Forelimb muscle (tissue), 1 donor: ENCODE measurements around the gene DENND4A. TPM values are rescaled to one million over a fixed set of nuclear protein-coding genes. Genes with fewer than 3 reads are reported as not detected.
"Not testable (repeated sequence)": the region's sequence is repeated elsewhere in the genome, so short reads cannot be mapped to it uniquely, and the experiment has no call there.

Experiments used
- DNase-seq: peaks from one replicate; pipeline ENCODE4 v3.0.0-alpha.2; 2013; ENCODE audit warnings: low read depth
- polyA plus RNA-seq: library from polyadenylated mRNA; unstranded; fragments of 120-200 nt; gene quantifications from one replicate; pipeline ENCODE4 v1.2.1, GENCODE V29; 2013; ENCODE audit not compliant: insufficient read length

DENND4A gene
- polyA plus RNA-seq, 1 donor: 12.1 TPM

- peak; percentile 39 for DNase-seq
Measured at GRCh38 chr15:65818927-65819562, 27.0 kb upstream of the DENND4A start.

DNA sequence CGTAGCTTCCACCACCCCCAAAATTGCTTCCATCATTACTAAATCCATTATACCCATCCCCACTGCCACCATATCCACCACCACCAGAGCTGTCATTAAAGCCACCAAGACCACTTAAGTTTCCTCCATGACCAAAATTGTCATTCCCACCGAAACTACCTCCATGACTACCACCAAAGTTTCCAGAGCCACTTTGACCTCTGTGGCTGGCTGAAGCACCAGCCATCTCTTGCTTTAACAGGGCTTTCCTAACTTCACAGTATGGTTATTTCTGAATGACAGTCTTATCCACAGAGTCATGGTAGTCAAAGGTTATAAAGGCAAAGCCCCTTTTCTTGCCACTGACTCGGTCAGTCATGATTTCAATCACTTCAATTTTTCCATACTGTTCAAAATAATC, 24.3 kb upstream of the DENND4A start:
- DNase-seq: no peak

GRCh38 chr15:65816008-65816407, 23.9 kb upstream of the DENND4A start:
- not testable (repeated sequence) for DNase-seq

DNA sequence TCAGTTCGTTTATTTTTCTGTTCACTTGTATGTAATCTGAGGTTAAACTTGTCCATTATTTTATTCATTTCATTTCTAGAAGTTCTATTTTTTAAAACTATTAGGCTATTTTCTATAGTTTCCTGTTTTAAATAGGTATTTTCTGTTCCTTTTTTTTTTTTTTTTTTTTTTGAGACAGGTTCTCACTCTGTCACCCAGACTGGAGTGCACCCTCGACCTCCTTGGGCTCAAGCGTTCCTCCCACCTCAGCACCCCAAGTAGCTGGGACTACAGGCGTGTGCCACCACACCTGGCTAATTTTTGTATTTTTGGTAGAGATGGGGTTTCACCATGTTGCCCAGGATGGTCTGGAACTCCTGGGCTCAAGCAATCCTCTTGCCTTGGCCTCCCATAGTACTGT, 22.2 kb upstream of the DENND4A start:
- not testable (repeated sequence) for DNase-seq

- DNase-seq: no peak
Measured at GRCh38 chr15:65812916-65813315, 20.8 kb upstream of the DENND4A start.

GRCh38 chr15:65812467-65812866, 20.4 kb upstream of the DENND4A start:
- DNase-seq: no peak

DNA sequence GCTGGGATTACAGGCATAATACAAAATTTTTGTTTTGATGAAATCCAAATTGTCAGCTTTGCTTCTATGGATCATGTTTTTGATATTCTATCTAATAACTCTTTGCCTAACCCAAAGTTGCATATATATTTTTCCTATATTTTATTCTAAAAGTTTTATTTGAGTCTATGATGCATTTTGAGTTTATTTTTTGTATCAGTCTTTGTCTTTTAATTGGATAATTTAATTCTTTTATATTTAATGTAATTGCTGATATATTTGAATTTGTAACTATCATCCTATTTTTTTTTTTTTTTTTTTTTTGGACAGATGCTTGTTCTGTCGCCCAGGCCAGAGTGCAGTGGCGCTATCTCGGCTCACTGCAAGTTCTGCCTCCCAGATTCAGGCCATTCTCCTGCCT, 19.7 kb upstream of the DENND4A start:
- DNase-seq: no peak

- DNase-seq: not testable (repeated sequence)
Measured at GRCh38 chr15:65811011-65811733, 19.1 kb upstream of the DENND4A start.

GRCh38 chr15:65806397-65806796, 14.3 kb upstream of the DENND4A start:
- no peak for DNase-seq

- DNase-seq: no peak
Measured at GRCh38 chr15:65805019-65805745, 13.1 kb upstream of the DENND4A start.

- DNase-seq: no peak
Measured at GRCh38 chr15:65804252-65804931, 12.3 kb upstream of the DENND4A start.

GRCh38 chr15:65801229-65801805, 9.2 kb upstream of the DENND4A start:
- no peak for DNase-seq

- no peak for DNase-seq
Measured at GRCh38 chr15:65796610-65797078, 4.6 kb upstream of the DENND4A start.

DNA sequence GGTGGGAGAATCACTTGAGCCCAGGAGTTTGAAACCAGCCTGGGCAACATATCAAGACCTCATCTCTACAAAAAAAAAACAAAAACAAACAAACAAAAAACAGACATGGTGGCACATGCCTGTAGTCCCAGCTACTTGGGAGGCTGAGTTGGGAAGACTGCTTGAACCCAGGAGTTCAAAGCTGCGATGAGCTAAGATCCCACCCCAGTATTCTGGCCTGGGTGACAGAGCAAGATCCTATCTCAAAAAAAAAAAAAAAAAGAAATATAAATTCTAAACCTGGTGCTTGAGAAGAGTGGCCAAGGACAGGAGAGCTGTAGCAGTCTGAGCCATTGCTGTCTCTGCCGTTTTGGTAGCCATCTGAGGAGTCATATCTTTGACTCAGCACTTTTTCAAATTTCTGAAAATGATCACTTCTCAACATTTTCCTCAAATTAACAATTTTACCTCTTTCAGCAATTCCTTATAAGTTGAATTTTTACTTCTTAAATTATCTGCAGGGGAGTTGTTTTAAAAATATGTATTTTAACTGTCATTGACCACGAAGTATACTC, 3.6 kb upstream of the DENND4A start:
- no peak for DNase-seq

DNA sequence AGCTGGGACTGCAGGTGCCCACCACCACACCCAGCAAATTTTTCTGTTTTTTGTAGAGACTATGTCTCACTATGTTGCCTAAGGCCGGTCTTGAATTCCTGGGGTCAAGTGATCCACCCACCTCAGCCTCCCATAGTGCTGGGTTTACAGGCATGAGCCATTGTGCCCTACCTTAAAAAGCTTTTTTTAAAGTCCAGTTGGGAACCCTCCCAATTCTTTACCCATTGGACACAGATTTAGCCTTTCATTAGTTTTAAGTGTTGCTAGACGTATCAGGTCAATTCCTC, 1.7 kb upstream of the DENND4A start:
- DNase-seq: no peak

DNA sequence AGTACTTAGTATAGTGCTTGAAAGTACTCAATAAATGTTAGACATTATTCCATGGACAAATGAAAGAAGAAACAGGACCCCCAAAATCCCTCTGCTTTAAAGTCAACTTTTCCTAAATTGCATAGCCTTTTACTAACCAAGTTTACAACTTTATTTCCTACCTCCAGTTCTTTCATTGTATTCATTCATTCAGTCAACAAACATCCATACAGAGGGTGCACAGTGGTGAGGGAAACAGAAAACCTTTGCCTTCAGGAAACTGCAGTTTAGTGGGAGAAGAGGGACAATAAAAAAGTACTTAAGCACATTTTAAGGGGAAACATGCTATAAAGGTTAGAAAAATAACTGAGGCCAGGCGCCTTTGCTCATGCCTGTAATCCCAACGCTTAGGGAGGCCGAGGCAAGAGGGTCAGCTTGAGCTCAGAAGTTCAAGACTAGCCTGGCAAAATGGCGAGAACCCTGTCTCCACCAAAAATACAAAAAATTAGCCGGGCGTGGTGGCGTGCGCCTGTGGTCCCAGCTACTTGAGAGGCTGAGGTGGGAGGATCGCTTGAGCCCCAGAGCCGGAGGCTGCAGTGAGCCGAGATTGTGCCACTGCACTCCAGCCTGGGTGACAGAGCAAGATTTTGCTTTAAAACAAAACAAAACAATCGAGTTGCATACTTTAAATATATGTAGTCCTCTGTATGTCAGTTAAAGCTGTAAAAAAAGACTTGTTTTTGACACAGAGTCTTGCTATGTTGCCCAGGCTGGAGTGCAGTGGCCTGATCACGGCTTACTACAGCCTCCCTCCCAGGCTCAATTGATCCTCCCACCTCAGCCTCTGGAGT, 1.1 kb upstream of the DENND4A start:
- DNase-seq: no peak

- no peak for DNase-seq
Measured at GRCh38 chr15:65791335-65792137, 557 bp downstream of the DENND4A start.

DNA sequence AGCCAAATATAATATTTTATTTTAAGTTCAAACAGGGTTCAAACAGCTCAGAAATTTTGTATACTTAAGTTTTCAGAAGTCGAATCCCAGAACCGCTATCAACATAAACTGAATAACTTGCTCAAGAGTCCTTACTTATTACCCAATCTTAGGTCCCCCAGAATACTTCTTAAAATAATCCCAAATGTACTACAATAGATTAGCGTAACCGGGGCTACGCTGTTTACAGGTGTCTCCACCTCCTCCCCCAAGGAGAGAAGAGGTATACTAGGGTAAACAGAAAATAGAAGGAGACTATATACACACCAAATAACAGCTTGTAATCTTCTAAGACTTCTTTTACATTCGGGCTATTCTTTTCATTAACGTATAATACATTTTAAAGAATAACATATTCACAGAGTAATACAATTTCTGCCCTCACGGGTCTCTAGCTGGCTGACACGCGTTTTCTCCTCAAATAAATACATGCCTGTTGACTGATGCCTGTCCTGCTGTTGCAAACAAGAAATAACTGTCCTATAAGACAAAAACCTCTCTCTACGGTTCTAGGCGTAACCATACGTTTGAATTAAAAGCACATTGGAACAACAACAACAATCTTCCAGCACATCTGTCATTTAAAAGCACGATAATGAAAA, 1.3 kb downstream of the DENND4A start:
- DNase-seq: no peak

GRCh38 chr15:65789759-65790425, 2.2 kb downstream of the DENND4A start:
- no peak for DNase-seq
